B cell (primary cell): ENCODE measurements around the gene RPL39L. TPM values are rescaled to one million over a fixed set of nuclear protein-coding genes. Genes with fewer than 3 reads are reported as not detected.

Experiments used
- ATAC-seq: fragments of 200-7000 bp; cut with Tn5 transposase; one replicate; pipeline ENCODE4 v1.10.0; 2021; ENCODE audit warnings: low read depth, mild to moderate bottlenecking, moderate number of reproducible peaks, moderate library complexity
- CTCF ChIA-PET: fragments of 350-600 bp; sonication (Branson Sonifier 250); formaldehyde crosslinking; loops from one replicate; lab custom pipeline; 2021; ENCODE audit warnings: antibody characterized with exemption, inconsistent platforms; lab: Charles Lee
- POLR2A ChIA-PET: fragments of 350-600 bp; sonication (Branson Sonifier 250); formaldehyde crosslinking; loops from one replicate; lab custom pipeline; 2021; ENCODE audit warnings: antibody characterized with exemption; lab: Charles Lee
- DNase-seq: peaks from one replicate; pipeline ENCODE4 v3.0.0; 2013
- H2AFZ ChIP-seq: 2 replicates; pipeline ENCODE4 v1.6.1; 2012; ENCODE audit warnings: mild to moderate bottlenecking, low read depth, low read length; ENCODE audit not compliant: insufficient read depth, poor library complexity, severe bottlenecking
- H3K27ac ChIP-seq, 2 donors: 1 replicate in 1 of 2; 2 replicates in 1 of 2; pipeline ENCODE4 v1.5.1; 2012 to 2013; ENCODE audit warnings: low read length in 2 of 2, mild to moderate bottlenecking in 2 of 2, moderate library complexity in 1 of 2
- H3K27me3 ChIP-seq, 4 experiments: fragments of 200-600 bp in 1 of 4; sonication (generic) in 1 of 4; replicated peaks in 1 of 4; 1 replicate in 2 of 4; 2 replicates in 2 of 4; pipeline versions ENCODE4 v1.6.1 to v1.7.0; 2013 to 2016; ENCODE audit warnings: low read length in 3 of 4, mild to moderate bottlenecking in 2 of 4, mixed read lengths in 1 of 4, moderate library complexity in 1 of 4; ENCODE audit not compliant: insufficient read depth in 4 of 4, control insufficient read depth in 3 of 4; ENCODE audit errors: control extremely low read depth in 1 of 4
- H3K36me3 ChIP-seq, 2 experiments: replicated peaks in 1 of 2; 1 replicate in 1 of 2; 2 replicates in 1 of 2; pipeline versions ENCODE4 v1.6.1 to v1.7.1; 2013; ENCODE audit warnings: low read length in 1 of 2; ENCODE audit not compliant: insufficient read depth in 2 of 2, control insufficient read depth in 1 of 2; ENCODE audit errors: control extremely low read depth in 1 of 2, extremely low read depth in 1 of 2
- H3K4me1 ChIP-seq, 2 donors: fragments of 200-600 bp in 1 of 2; sonication (generic) in 1 of 2; 1 replicate in 1 of 2; 2 replicates in 1 of 2; pipeline versions ENCODE4 v1.5.1 to v1.6.1; 2013 to 2017; ENCODE audit warnings: low read length in 2 of 2; ENCODE audit not compliant: control insufficient read depth in 2 of 2, insufficient read depth in 2 of 2
- H3K4me2 ChIP-seq: replicated peaks from 2 replicates; pipeline ENCODE3; 2012; ENCODE audit warnings: mild to moderate bottlenecking, low read depth, low read length; ENCODE audit not compliant: poor library complexity, severe bottlenecking
- H3K4me3 ChIP-seq, 5 experiments: fragments of 200-600 bp in 1 of 5; sonication (generic) in 1 of 5; 1 replicate in 3 of 5; 2 replicates in 2 of 5; pipeline versions ENCODE4 v1.5.1 to v1.7.0; 2011 to 2016; ENCODE audit warnings: low read length in 4 of 5, mild to moderate bottlenecking in 4 of 5, low read depth in 2 of 5, control low read depth in 1 of 5, moderate library complexity in 1 of 5; ENCODE audit not compliant: insufficient read depth in 1 of 5; ENCODE audit errors: control extremely low read depth in 1 of 5, extremely low read depth in 1 of 5
- H3K79me2 ChIP-seq: fragments of 200-600 bp; sonication (generic); one replicate; pipeline ENCODE4 v1.6.0; 2016; ENCODE audit warnings: low read length; ENCODE audit not compliant: control insufficient read depth, insufficient read depth
- H3K9ac ChIP-seq: fragments of 200-600 bp; sonication (generic); 2 replicates; pipeline ENCODE4 v1.6.1; 2017; ENCODE audit warnings: mild to moderate bottlenecking, low read length, moderate library complexity
- H3K9me3 ChIP-seq, 3 donors: one replicate each; pipeline versions ENCODE4 v1.6.1 to v1.7.1; 2013; ENCODE audit warnings: low read length in 2 of 3; ENCODE audit not compliant: control insufficient read depth in 2 of 3, insufficient read depth in 1 of 3; ENCODE audit errors: control extremely low read depth in 1 of 3
- H4K20me1 ChIP-seq: 2 replicates; pipeline ENCODE4 v1.6.0; 2012; ENCODE audit warnings: mild to moderate bottlenecking, low read length; ENCODE audit not compliant: insufficient read depth, control insufficient read depth, poor library complexity, severe bottlenecking
- H3K27ac Mint-ChIP-seq: one replicate; pipeline ENCODE4 v1.8.0; 2021; ENCODE audit warnings: mixed read lengths
- H3K27me3 Mint-ChIP-seq: one replicate; pipeline ENCODE4 v1.8.0; 2021; ENCODE audit warnings: mixed read lengths
- H3K4me1 Mint-ChIP-seq: one replicate; pipeline ENCODE4 v1.8.0; 2021; ENCODE audit warnings: mixed read lengths
- H3K4me3 Mint-ChIP-seq: one replicate; pipeline ENCODE4 v1.8.0; 2021; ENCODE audit warnings: mixed read lengths
- H3K9me3 Mint-ChIP-seq: one replicate; pipeline ENCODE4 v1.8.0; 2022; ENCODE audit warnings: mixed read lengths; ENCODE audit not compliant: insufficient read depth
- EZH2 ChIP-seq: IDR thresholded peaks from 2 replicates; pipeline ENCODE4 v1.6.1; 2012; ENCODE audit warnings: borderline replicate concordance, low read depth, mild to moderate bottlenecking, moderate library complexity, low read length; ENCODE audit not compliant: insufficient read depth, poor library complexity, severe bottlenecking
- WGBS: methylation state at CpG from one replicate; pipeline ENCODE4 v1.1.5; 2013; ENCODE audit warnings: missing lambda C conversion rate; ENCODE audit not compliant: insufficient coverage; 5-methylcytosine and 5-hydroxymethylcytosine counted together
- intact Hi-C: fragments of 100-400 bp; cut with micrococcal nuclease; formaldehyde crosslinking; loops from one replicate; pipeline ENCODE4 v1.10.0; 2022
- polyA plus RNA-seq: library from polyadenylated mRNA; depleted of rRNA; stranded (reverse); fragments of >200 nt; gene quantifications from 2 replicates; pipeline ENCODE4 v1.2.3, GENCODE V29; 2012
- total RNA-seq, 2 donors: library from RNA; stranded (reverse); fragments of 120-200 nt in 1 of 2; gene quantifications; 1 replicate in 1 of 2; 2 replicates in 1 of 2; pipeline versions ENCODE4 v1.2.3 to v1.2.4, GENCODE V29; 2013 to 2022
- TF ChIP-seq, protein P1 (sequence below): fragments of 200-600 bp; IDR thresholded peaks from one replicate; pipeline ENCODE4 v1.8.0; 2022; ENCODE audit warnings: antibody characterized with exemption, mild to moderate bottlenecking

RPL39L gene
- total and polyA plus RNA-seq, 2 donors (not counting 1 experiment from before 2014, with no cell fraction given), result 3.1 to 4.5 TPM

DNA sequence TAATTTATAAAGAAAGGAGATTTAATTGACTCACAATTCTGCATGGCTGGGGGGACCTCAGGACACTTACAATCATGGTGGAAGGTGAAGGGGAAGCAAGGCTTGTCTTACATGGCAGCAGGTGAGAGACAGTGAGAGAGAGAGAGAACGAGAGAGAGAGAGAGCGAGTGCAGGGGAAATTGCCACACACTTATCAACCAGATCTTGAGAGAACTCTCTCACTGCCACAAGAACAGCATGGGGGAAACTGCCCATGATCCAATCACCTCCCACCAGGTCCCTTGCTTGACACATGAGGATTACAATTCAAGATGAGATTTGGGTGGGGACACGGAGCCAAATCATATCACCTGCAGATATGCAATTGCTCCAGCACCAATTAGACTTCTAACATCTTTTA is 7.1 kb upstream of the RPL39L start:
- Histone ChIP-seq H3K9me3 (peaks cover 1 to 28% (median 22%) of the 10 kb centered on the region in 3 donors), H4K20me1 (no peaks in the 10 kb centered on the region), H3K4me2 (no peak overlapping the region), H3K27ac (no peak overlapping the region), H3K79me2 (no peaks in the 10 kb centered on the region), H3K27me3 (no peaks in the 10 kb centered on the region), H3K9ac (no peak overlapping the region), H2AFZ (no peak overlapping the region), H3K36me3 (no peaks in the 10 kb centered on the region), H3K4me3 (no peak overlapping the region), H3K4me1 (no peaks in the 10 kb centered on the region)
- Mint-ChIP-seq H3K4me1 (peaks cover 3% of the 10 kb centered on the region), H3K9me3 (peaks cover 27% of the 10 kb centered on the region), H3K27ac (no peak overlapping the region), H3K4me3 (no peak overlapping the region), H3K27me3 (no peaks in the 10 kb centered on the region)
- CTCF ChIA-PET, result interaction anchor here (1.5 kb wide), 1 partner anchor 33 kb away, joined by 4 read pairs; no protein-coding TSS in a partner anchor
- intact Hi-C loops, result no loop called here
- WGBS, result no CpG with 5 or more reads among the region's 3 CpGs
- TF ChIP-seq EZH2, result no peak
- TF ChIP-seq, protein P1, sequence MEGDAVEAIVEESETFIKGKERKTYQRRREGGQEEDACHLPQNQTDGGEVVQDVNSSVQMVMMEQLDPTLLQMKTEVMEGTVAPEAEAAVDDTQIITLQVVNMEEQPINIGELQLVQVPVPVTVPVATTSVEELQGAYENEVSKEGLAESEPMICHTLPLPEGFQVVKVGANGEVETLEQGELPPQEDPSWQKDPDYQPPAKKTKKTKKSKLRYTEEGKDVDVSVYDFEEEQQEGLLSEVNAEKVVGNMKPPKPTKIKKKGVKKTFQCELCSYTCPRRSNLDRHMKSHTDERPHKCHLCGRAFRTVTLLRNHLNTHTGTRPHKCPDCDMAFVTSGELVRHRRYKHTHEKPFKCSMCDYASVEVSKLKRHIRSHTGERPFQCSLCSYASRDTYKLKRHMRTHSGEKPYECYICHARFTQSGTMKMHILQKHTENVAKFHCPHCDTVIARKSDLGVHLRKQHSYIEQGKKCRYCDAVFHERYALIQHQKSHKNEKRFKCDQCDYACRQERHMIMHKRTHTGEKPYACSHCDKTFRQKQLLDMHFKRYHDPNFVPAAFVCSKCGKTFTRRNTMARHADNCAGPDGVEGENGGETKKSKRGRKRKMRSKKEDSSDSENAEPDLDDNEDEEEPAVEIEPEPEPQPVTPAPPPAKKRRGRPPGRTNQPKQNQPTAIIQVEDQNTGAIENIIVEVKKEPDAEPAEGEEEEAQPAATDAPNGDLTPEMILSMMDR, result no peak
- no peak for ATAC-seq
- DNase-seq, result no peak
- POLR2A ChIA-PET, result no interaction called here

DNA sequence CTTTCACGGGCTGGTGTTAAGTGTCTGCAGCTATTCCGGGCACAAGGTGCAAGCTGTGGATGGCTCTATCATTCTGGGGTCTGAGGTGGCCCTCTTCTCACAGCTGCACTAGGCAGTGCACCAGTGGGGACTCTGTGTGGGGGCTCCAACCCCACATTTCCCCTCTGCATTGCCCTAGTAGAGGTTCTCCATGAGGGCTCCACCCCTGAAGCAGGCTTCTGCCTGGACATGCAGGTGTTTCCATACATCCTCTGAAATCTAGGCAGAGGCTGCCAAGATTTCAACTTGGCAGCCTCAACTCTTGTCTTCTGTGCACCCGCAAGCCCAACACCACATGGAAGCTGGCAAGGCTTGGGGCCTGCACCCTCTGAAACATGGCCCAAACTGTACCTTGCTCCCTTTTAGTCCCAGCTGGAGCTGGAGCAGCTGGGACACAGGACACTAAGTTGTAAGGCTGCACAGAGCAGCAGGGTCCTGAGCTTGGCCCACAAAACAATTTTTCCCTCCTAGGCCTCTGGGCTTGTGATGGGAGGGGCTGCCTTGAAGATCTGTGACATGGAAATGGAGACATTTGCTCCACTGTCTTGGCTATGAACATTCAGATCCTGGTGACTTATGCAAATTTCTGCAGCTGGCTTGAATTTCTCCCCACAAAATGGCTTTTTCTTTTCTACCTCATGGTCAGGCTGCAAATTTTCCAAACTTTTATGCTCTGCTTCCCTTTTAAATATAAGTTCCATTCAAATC is 6.0 kb upstream of the RPL39L start:
- H3K79me2 ChIP-seq, result no peaks in the 10 kb centered on the region
- H2AFZ ChIP-seq, result no peak overlapping the region
- H3K9me3 ChIP-seq, result peaks cover 1 to 28% (median 22%) of the 10 kb centered on the region in 3 donors
- ChIA-PET CTCF (interaction anchor here (1.3 to 1.5 kb wide), 2 partner anchors 19 to 32 kb away, joined by 4 read pairs; no protein-coding TSS in a partner anchor), POLR2A (no interaction called here)
- H3K4me2 ChIP-seq, result no peak overlapping the region
- no peak for ATAC-seq
- Mint-ChIP-seq H3K4me3 (no peak overlapping the region), H3K27me3 (no peaks in the 10 kb centered on the region), H3K27ac (no peak overlapping the region), H3K4me1 (no peaks in the 10 kb centered on the region), H3K9me3 (peaks cover 27% of the 10 kb centered on the region)
- DNase-seq, result no peak
- H3K4me1 ChIP-seq, result no peaks in the 10 kb centered on the region
- no peaks in the 10 kb centered on the region for H3K27me3 ChIP-seq
- TF ChIP-seq, protein P1, result no peak
- TF ChIP-seq EZH2, result no peak
- no peak overlapping the region for H3K4me3 ChIP-seq
- 100% methylated on average over 3 of the region's 3 CpGs for WGBS
- H3K9ac ChIP-seq, result no peak overlapping the region
- intact Hi-C loops, result no loop called here
- H3K36me3 ChIP-seq, result no peaks in the 10 kb centered on the region
- no peaks in the 10 kb centered on the region for H4K20me1 ChIP-seq
- H3K27ac ChIP-seq, result no peak overlapping the region
